GM18951 (cell line): ENCODE data around the gene PRX.

Experiments
- POLR2A ChIP-seq: IDR thresholded peaks from 4 replicates; pipeline ENCODE4 v1.6.1; 2011; ENCODE audit warnings: mild to moderate bottlenecking; ENCODE audit not compliant: insufficient read length, insufficient read depth; ENCODE audit errors: extremely low read depth
- in situ Hi-C: fragments of 300-500 bp; cut with MboI; formaldehyde crosslinking; loops from one replicate; pipeline ENCODE4 v1.12.0; 2022; ENCODE audit warnings: low sequenced_read_pairs, mixed read lengths, inconsistent platforms; ENCODE audit not compliant: unreplicated experiment

Gene PRX

GRCh38 chr19:40396886-40397567, 16.2 kb downstream of the PRX start:
- in situ Hi-C loops: no loop called here
- TF ChIP-seq POLR2A: no peak

- no peak for TF ChIP-seq POLR2A
Observed at GRCh38 chr19:40395956-40396355, 17.2 kb downstream of the PRX start.

GRCh38 chr19:40394816-40395210, 18.4 kb downstream of the PRX start:
- in situ Hi-C loops: no loop called here
- no peak for TF ChIP-seq POLR2A

More at GRCh38 chr19:40395956-40396355, 17.2 kb downstream of the PRX start:
- in situ Hi-C loops: no loop called here

GRCh38 chr19:40393894-40394815, 19.0 kb downstream of the PRX start:
- in situ Hi-C loops: no loop called here

GRCh38 chr19:40392894-40393517, 20.2 kb downstream of the PRX start:
- no peak for TF ChIP-seq POLR2A
- in situ Hi-C loops: no loop called here

More at GRCh38 chr19:40393894-40394815, 19.0 kb downstream of the PRX start:
- no peak for TF ChIP-seq POLR2A

GRCh38 chr19:40392123-40392522, 21.1 kb downstream of the PRX start:
- in situ Hi-C loops: no loop called here
- TF ChIP-seq POLR2A: no peak

DNA sequence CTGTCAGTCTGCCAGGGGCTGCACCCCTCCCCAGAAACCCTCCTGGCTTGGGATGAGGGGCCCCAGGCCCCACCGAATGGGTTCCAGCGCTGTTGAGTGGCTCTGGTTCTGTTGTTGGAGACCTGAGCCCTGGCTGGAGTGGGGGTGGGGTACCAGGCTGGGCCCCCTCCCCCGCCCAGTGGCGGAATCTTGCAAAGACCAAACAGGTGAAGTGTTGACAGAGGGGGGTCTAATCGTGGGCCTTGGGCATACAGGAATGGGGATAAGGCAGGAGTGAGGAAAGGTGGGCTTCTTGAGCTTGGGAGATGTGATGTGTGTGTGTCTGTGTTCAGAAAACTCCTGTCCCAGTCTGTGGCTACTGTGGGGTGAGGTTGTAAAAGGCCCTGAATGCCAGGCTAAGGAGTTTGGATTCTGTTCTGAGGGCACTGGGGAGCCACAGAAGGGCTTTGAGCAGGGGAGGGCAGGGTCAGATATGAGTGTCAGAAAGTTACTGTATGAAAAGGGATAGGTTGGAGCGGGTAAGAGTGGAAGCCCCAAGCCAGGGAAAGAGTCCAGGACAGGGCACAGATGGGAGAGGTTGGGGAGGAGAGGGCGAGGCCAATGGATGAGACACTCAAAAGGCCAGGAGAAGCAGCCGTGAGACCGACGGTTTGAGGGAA, 23.0 kb downstream of the PRX start, which contains the start of gene HIPK4:
TSS of gene HIPK4 (minus strand) at position 98 of the 659 bp plus-strand sequence. CDS start 279 bp downstream, outside the sequence.
- in situ Hi-C loops: no loop called here

GRCh38 chr19:40389404-40390083, 23.6 kb downstream of the PRX start:
- no peak for TF ChIP-seq POLR2A
- in situ Hi-C loops: no loop called here

More for the DNA sequence above, 23.0 kb downstream of the PRX start, which contains the start of gene HIPK4:
- no peak for TF ChIP-seq POLR2A

GRCh38 chr19:40388481-40388880, 24.7 kb downstream of the PRX start:
- in situ Hi-C loops: no loop called here
- TF ChIP-seq POLR2A: no peak

GRCh38 chr19:40387155-40387554, 26.0 kb downstream of the PRX start:
- no peak for TF ChIP-seq POLR2A
- in situ Hi-C loops: no loop called here

DNA sequence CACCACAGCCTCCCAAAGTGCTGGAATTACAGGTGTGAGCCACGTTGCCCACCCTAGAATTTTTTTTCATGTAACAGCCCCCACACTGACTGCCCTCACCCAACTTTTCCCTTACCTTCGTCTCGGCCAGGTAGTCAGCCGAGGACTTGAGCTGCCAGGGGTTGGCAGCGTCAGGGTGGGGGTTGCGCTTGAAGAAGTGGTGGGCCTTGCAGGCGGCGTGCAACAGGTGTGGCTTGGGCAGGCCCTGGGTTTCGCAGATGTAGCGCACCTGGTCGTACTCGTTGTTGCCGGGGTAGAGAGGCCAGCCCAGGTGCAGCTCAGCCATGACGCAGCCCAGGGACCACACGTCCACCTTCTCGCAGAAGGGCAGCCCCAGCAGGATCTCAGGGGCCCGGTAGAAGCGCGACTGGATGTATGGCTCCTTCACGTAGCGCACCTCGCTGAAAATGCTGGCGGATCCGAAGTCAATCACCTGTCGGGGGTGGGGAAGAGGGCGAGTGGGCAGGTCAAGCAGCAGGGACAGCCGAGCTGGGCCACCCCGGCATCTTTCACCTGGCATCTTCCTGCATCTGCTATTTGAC, 29.4 kb downstream of the PRX start:
- no peak for TF ChIP-seq POLR2A
- in situ Hi-C loops: no loop called here

- in situ Hi-C loops: no loop called here
- no peak for TF ChIP-seq POLR2A
Observed at GRCh38 chr19:40381321-40381720, 31.9 kb downstream of the PRX start.
